Kidney epithelial cell (primary cell): ENCODE data around the gene ICA1. TPM values are rescaled to one million over a fixed set of nuclear protein-coding genes. Genes with fewer than 3 reads are reported as not detected.

ENCODE experiments used
- DNase-seq: peaks from one replicate; pipeline ENCODE4 v3.0.0-alpha.2; 2010; ENCODE audit warnings: low read depth
- H3K27me3 ChIP-seq: 2 replicates; pipeline ENCODE4 v1.6.0; 2011; ENCODE audit warnings: low read length; ENCODE audit not compliant: control insufficient read depth, insufficient read depth
- H3K36me3 ChIP-seq: 2 replicates; pipeline ENCODE4 v1.5.1; 2011; ENCODE audit warnings: low read length; ENCODE audit not compliant: control insufficient read depth, insufficient read depth
- H3K4me3 ChIP-seq: 2 replicates; pipeline ENCODE4 v1.5.1; 2011; ENCODE audit warnings: low read depth, mild to moderate bottlenecking, control low read depth, low read length
- total RNA-seq: library from RNA; depleted of rRNA; stranded (reverse); fragments of >200 nt; gene quantifications from 2 replicates; pipeline ENCODE4 v1.2.3, GENCODE V29; 2015
- TF ChIP-seq, protein P1 (sequence below): IDR thresholded peaks from 2 replicates; pipeline ENCODE4 v1.5.1; 2011; ENCODE audit warnings: mild to moderate bottlenecking, moderate library complexity, low read length, control low read depth, inconsistent platforms; ENCODE audit not compliant: insufficient read depth, poor library complexity, severe bottlenecking

Gene ICA1
- total RNA-seq, 1 donor from 2014 or later = 20.7 TPM

DNA sequence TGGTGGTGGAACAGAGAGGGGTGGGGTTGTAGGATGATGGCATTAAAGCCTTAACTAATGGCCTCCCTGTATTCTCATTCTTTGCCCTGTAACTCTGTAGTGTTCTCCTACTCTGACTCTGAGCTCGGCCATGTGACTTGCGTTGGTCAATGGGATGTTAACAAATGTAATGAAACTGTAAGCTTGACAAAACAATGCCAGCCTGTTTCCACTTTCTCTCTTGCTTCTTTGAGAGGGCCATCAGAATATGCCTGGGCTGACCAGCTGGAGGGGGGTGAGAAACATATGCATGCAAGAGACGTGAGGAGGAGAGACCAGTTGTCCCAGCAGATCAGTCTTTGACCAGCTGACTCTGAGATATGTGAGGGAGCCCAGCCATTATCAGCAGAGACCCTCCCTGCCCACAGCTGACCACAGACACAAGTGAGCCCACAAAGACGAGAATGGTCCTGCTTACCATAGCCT is 100.6 kb downstream of the ICA1 start:
- Histone ChIP-seq H3K36me3 (no peaks in the 10 kb centered on the region), H3K4me3 (no peak overlapping the region), H3K27me3 (no peaks in the 10 kb centered on the region)
- no peak for DNase-seq
- TF ChIP-seq, protein P1, sequence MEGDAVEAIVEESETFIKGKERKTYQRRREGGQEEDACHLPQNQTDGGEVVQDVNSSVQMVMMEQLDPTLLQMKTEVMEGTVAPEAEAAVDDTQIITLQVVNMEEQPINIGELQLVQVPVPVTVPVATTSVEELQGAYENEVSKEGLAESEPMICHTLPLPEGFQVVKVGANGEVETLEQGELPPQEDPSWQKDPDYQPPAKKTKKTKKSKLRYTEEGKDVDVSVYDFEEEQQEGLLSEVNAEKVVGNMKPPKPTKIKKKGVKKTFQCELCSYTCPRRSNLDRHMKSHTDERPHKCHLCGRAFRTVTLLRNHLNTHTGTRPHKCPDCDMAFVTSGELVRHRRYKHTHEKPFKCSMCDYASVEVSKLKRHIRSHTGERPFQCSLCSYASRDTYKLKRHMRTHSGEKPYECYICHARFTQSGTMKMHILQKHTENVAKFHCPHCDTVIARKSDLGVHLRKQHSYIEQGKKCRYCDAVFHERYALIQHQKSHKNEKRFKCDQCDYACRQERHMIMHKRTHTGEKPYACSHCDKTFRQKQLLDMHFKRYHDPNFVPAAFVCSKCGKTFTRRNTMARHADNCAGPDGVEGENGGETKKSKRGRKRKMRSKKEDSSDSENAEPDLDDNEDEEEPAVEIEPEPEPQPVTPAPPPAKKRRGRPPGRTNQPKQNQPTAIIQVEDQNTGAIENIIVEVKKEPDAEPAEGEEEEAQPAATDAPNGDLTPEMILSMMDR = no peak

DNA sequence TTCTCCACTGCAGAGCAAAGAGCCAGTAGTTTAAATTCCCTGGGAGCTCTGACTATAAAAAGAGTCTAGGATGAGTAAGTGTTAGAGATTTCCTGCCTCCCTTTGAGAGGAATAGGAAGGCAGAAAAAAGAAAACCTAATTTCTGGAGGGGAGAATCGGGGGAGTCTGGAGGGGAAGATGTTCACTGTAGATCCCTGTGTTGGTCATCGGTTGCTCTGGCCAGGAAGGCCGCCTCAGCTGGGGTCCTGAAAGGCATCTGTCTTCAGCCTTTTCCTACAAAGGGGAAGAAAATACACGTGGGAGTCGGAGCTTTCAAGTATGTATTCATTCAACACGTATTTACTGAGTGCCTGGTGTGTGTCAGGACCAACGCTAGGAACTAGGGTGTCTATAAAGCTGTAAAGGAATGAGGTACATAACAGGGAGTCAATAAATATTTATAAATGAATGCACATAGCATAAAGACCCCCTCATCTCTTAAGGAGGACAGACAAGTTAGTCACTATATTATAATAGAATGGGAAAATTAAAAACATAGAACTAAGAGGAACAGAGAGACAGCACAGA is 101.1 kb downstream of the ICA1 start:
- no peaks in the 10 kb centered on the region for H3K36me3 ChIP-seq
- TF ChIP-seq, protein P1 = no peak
- no peaks in the 10 kb centered on the region for H3K27me3 ChIP-seq
- H3K4me3 ChIP-seq = no peak overlapping the region
- DNase-seq = no peak

DNA sequence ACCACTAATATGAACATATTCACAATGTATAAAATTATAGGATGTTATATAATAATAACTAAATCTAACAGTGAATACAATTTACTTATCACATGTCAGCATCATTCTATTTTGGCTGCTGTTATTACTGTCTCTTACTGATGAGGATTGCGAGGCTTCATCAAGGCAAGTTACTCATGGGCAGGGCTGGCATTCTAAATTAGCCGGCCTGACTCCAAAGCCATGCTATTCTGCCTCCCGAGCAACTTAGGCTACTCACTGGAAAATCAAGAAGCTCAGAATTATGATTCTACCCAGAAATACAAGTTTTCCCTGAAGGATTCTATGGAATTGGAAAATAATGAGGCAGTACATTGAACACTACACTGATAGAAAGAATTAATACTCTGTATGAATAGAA is 101.7 kb downstream of the ICA1 start:
- DNase-seq = no peak
- no peak overlapping the region for H3K4me3 ChIP-seq
- TF ChIP-seq, protein P1 = no peak
- H3K27me3 ChIP-seq = no peaks in the 10 kb centered on the region
- no peaks in the 10 kb centered on the region for H3K36me3 ChIP-seq

DNA sequence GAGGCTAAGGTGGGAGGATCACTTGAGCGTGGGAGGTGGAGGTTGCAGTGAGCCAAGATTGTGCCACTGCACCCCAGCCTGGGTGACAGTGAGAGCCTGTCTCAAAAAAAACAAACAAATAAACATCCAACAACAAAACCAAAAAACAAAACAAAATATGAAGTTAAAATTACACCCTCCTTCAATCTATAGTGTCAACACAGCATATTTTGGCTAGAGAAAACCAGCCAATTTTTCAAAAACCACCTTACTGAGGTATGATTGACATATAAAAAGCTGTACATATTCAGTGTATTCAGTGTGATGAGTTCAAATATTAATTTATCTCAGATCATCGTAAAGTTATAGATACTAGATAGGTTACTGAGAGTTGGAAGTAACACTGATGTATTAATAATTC is 102.4 kb downstream of the ICA1 start:
- TF ChIP-seq, protein P1 = no peak
- no peak overlapping the region for H3K4me3 ChIP-seq
- no peak for DNase-seq

DNA sequence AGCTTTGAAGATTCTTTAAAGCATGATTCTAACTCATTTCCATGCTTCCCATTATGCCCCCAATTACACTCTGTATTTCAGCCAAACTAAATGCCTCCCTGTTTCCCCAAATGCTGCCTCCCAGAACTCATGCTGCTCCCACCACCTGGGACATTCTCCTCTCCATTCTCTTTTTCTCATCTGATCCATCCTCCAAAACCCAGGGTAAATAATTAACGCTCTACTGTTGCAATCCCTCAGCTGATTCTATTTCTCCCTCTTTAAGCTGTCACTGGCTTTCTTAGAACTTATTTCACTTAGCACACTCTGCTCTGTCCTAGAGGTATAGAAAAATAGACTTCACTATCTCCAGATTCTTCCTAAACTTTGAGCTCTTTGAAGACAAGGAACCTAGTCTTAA is 104.7 kb downstream of the ICA1 start:
- no peak for DNase-seq
- no peaks in the 10 kb centered on the region for H3K36me3 ChIP-seq
- H3K4me3 ChIP-seq = no peak overlapping the region
- H3K27me3 ChIP-seq = no peaks in the 10 kb centered on the region
- TF ChIP-seq, protein P1 = no peak

More for the DNA sequence above, 102.4 kb downstream of the ICA1 start:
- H3K36me3 ChIP-seq = no peaks in the 10 kb centered on the region
- no peaks in the 10 kb centered on the region for H3K27me3 ChIP-seq

DNA sequence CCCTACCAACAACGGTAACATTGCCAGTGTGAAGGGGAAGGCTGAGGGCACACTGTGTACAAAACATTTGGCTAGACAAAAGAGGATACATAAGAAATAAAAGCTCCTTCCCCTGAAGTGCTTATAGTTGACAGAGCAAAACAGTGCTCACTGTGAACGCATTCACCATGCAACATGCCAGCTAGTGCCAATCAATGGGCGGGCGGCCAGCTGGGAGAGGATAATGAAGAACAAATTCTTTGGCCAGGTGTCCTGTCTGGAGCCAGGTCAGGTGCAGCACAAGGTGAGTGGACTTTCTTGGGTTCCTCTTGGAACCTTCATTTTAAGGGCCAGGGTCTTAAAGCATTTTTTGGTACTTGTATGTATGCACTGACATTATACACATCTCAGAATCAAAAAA is 106.1 kb downstream of the ICA1 start:
- Histone ChIP-seq H3K27me3 (no peaks in the 10 kb centered on the region), H3K4me3 (no peak overlapping the region), H3K36me3 (no peaks in the 10 kb centered on the region)
- no peak for DNase-seq
- TF ChIP-seq, protein P1 = no peak
